ENCODE measurements around the gene BRIP1.
A peak's percentile ranks its signal among the peaks of the same experiment; 100 is the strongest.

The BRIP1 gene

GRCh38 chr17:61744252-61744651, 119.1 kb downstream of the BRIP1 start:
- TF ChIP-seq ZBTB7A (IDR thresholded peaks at IDR 0.05; ENCODE audit: low read depth) (no peak), EP300 (IDR thresholded peaks at IDR 0.05; ENCODE audit: borderline replicate concordance) (no peak), CEBPB (IDR thresholded peaks at IDR 0.05) (peak; percentile 56; the same call in 1 of the 2 replicates), EGR1 (IDR thresholded peaks at IDR 0.05) (no peak), REST (IDR thresholded peaks at IDR 0.05; ENCODE audit: low read depth) (no peak), FOXM1 (IDR thresholded peaks at IDR 0.05; ENCODE audit: borderline replicate concordance, low read depth) (no peak), NFIC (IDR thresholded peaks at IDR 0.05) (no peak)
- TF ChIP-seq, protein P1, sequence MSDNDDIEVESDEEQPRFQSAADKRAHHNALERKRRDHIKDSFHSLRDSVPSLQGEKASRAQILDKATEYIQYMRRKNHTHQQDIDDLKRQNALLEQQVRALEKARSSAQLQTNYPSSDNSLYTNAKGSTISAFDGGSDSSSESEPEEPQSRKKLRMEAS (IDR thresholded peaks at IDR 0.05): no peak

DNA sequence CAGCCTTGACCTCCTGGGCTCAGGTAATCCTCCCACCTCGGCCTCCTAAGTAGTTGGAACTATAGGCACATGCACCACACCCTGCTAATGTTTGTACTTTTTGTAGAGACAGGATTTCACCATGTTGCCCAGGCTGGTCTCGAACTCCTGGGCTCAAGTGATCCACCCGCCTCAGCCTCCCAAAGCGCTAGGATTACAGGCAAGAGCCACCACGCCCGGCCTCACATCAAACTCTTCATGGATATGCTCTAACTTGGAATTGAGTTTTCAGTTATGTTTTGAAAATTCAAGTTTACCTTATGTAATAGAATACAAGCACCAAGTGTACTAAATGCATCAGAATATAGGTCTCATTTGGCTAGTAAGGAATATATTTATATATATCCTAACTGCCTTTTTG, 119.6 kb downstream of the BRIP1 start:
- TF ChIP-seq USF1 (IDR thresholded peaks at IDR 0.05): no peak
- TF ChIP-seq REST (IDR thresholded peaks at IDR 0.05; ENCODE audit: low read depth): no peak
- no peak for TF ChIP-seq TCF12 (IDR thresholded peaks at IDR 0.05; ENCODE audit: low read depth)

- no peak for TF ChIP-seq TAF1 (IDR thresholded peaks at IDR 0.05; ENCODE audit: low read depth)
- TF ChIP-seq EP300 (IDR thresholded peaks at IDR 0.05; ENCODE audit: borderline replicate concordance): no peak
- TF ChIP-seq CREB1 (IDR thresholded peaks at IDR 0.05; ENCODE audit: low read depth): no peak
- TF ChIP-seq EGR1 (IDR thresholded peaks at IDR 0.05): no peak
- TF ChIP-seq, protein P1 (IDR thresholded peaks at IDR 0.05): no peak
- no peak for TF ChIP-seq YY1 (IDR thresholded peaks at IDR 0.05; ENCODE audit: low read depth)
- TF ChIP-seq REST (IDR thresholded peaks at IDR 0.05; ENCODE audit: low read depth): no peak
- no peak for TF ChIP-seq NFIC (IDR thresholded peaks at IDR 0.05)
- no peak for TF ChIP-seq USF1 (IDR thresholded peaks at IDR 0.05)
- TF ChIP-seq RAD21 (IDR thresholded peaks at IDR 0.05; ENCODE audit: low read depth): no peak
- TF ChIP-seq TCF12 (IDR thresholded peaks at IDR 0.05; ENCODE audit: low read depth): no peak
- TF ChIP-seq TEAD4 (IDR thresholded peaks at IDR 0.05): no peak
- no peak for TF ChIP-seq FOXM1 (IDR thresholded peaks at IDR 0.05; ENCODE audit: borderline replicate concordance, low read depth)
These were observed 124.3 kb downstream of the BRIP1 start for GRCh38 chr17:61739002-61739401.

GRCh38 chr17:61738249-61738648, 125.1 kb downstream of the BRIP1 start:
- TF ChIP-seq CREB1 (IDR thresholded peaks at IDR 0.05; ENCODE audit: low read depth) (no peak), REST (IDR thresholded peaks at IDR 0.05; ENCODE audit: low read depth) (no peak), RAD21 (IDR thresholded peaks at IDR 0.05; ENCODE audit: low read depth) (no peak), TAF1 (IDR thresholded peaks at IDR 0.05; ENCODE audit: low read depth) (no peak), YY1 (IDR thresholded peaks at IDR 0.05; ENCODE audit: low read depth) (no peak)
